Endothelial cell of hepatic sinusoid (primary cell): Measurements from ENCODE around the gene SMURF2.
"Not testable (repeated sequence)": the region's sequence is repeated elsewhere in the genome, so short reads cannot be mapped to it uniquely, and the experiment has no call there.

Source experiments
- in situ Hi-C: cut with HindIII; loops from 2 replicates; pipeline ENCODE4 v1.10.0; 2017; ENCODE audit warnings: low sequenced_read_pairs

The SMURF2 gene

DNA sequence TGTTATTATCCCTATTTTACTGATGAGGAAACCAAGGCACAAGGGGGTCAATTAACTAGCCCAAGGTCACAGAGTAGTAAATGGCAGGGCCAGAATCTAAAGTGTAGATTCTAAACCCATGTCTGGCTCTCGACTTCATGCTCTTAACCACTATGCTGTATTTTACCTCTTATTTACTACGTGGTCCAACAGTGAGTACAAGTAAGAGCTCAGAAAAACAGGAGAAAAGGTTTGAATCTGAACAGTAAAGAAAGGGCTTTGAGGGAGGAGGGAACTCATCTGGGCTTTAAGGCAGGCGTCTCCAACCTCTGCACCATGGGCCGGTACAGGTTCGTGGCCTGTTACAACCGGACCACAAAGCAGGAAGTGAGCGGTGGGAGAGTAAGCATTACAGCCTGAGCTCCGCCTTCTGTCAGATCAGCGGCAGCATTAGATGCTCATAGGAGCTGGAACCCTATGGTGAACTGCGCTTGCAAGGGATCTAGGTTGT lies 62.9 kb downstream of the SMURF2 start:
- in situ Hi-C loops, result no loop called here

DNA sequence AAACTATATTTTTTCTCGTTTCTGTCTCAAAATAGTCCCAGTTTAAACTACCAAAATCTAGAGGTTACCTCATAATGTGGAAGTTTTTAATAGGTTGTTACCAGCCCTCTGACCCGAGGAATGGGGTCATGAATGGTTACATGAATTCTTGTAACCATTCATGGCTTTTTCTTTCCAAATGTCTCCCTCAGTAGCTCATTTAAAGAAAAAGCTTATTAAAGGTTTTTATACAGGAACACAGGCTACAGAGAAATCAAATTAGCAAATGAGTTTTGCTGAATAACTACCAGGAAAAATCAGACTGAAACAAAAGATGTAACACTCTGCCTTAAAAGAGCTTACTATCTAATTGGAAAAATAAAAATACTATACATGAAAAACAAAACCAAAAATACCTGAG lies 63.4 kb downstream of the SMURF2 start:
- in situ Hi-C loops, result no loop called here

GRCh38 chr17:64596988-64597387 lies 65.1 kb downstream of the SMURF2 start:
- in situ Hi-C loops, result no loop called here

DNA sequence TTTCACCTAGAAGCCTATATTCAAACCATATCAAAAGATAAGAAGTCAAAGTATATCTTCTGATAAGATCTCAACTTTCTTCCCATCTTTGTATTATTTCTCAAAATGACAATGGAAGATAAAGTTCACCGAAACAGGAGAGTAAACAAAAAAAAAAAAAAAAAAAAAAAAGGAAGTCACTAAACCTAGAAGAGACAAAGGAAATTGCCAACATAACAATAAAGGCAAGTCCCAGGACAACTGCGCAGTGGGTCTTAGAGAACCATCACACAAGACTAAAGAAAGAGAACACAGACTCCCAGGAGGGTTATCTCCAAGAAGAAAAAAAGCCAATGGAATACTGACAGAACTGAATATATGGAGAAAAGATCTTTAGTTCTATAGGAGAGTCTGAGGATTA lies 65.7 kb downstream of the SMURF2 start:
- in situ Hi-C loops, result no loop called here

- in situ Hi-C loops, result no loop called here
Measured at GRCh38 chr17:64591944-64592343, 70.2 kb downstream of the SMURF2 start.

DNA sequence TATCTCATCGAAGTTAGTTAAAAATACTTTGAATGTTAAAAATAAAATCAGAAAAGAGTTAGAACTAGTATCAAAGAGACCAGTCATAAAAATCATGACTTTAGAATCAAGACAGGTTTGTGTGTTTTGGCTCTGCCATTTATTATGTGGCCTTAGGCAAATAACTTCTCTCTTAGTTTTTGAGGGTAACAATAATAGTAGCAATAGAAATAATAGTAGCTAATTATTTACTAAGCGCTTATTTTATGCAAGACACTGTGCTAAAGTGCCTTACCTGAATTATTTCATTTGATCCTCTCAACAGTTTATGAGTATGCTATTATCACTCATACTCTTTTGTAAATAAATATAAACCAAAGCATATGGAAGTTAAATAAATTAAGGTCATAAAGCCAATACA lies 77.0 kb downstream of the SMURF2 start:
- in situ Hi-C loops, result no loop called here

- in situ Hi-C loops, result no loop called here
Measured at GRCh38 chr17:64583038-64583437, 79.1 kb downstream of the SMURF2 start.

GRCh38 chr17:64580384-64581315 lies 81.5 kb downstream of the SMURF2 start:
- in situ Hi-C loops, result no loop called here

- in situ Hi-C loops, result no loop called here
Measured at GRCh38 chr17:64579917-64580316, 82.2 kb downstream of the SMURF2 start.

DNA sequence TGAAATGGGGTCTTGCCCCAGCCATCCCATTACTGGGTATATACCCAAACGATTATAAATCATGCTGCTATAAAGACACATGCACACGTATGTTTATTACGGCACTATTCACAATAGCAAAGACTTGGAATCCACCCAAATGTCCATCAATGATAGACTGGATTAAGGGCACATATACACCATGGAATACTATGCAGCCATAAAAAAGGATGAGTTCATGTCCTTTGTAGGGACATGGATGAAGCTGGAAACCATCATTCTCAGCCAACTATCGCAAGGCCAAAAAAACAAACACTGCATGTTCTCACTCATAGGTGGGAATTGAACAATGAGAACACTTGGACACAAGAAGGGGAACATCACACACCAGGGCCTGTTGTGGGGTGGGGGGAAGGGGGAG lies 85.1 kb downstream of the SMURF2 start:
- in situ Hi-C loops, result not testable (repeated sequence)

DNA sequence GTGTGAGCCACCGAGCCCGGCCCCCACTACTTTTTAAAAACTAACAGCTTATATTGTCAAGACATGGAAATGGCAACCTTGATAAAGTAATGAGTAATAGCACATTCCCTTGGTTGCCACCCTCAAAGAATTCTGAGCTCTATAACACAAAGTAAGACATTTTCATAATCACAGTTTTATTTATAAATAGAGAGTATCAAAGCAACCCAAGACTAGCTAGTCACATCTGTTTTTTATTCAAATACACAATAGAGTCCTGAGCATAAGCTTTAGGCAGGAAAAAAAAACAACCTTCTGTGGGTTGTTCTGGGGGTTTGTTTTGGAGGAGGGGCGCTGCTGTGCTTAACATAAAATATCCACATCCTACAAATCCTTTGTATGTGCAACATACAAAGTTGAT lies 86.7 kb downstream of the SMURF2 start:
- in situ Hi-C loops, result no loop called here

DNA sequence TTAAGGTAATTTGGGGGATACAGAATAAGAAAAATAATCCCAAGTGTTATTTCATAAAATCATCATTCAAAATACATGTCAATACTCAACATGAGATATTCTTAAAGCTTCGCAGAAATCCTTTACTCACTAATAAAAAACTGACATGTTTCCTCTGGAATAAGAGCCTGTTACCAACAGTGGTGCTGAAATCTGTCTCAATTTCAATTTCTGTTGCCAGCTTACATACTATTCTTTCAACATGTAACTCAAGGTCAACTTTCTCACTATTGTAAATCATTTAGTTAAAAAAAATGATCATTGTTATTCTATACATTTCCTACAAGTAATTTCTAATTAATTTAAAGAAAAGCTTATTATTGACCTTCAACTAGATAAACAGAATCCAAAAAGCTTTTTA lies 87.5 kb downstream of the SMURF2 start:
- in situ Hi-C loops, result no loop called here

GRCh38 chr17:64573214-64573613 lies 88.9 kb downstream of the SMURF2 start:
- in situ Hi-C loops, result no loop called here

- in situ Hi-C loops, result no loop called here
Measured at GRCh38 chr17:64572682-64573154, 89.4 kb downstream of the SMURF2 start.

GRCh38 chr17:64571746-64572145 lies 90.4 kb downstream of the SMURF2 start:
- in situ Hi-C loops, result no loop called here

- in situ Hi-C loops, result no loop called here
Measured at GRCh38 chr17:64565563-64565962, 96.5 kb downstream of the SMURF2 start.

- in situ Hi-C loops, result no loop called here
Measured at GRCh38 chr17:64564098-64564497, 98.0 kb downstream of the SMURF2 start.

- in situ Hi-C loops, result no loop called here
Measured at GRCh38 chr17:64555281-64555680, 106.8 kb downstream of the SMURF2 start.

- in situ Hi-C loops, result no loop called here
Measured at GRCh38 chr17:64554028-64554637, 108.0 kb downstream of the SMURF2 start.

DNA sequence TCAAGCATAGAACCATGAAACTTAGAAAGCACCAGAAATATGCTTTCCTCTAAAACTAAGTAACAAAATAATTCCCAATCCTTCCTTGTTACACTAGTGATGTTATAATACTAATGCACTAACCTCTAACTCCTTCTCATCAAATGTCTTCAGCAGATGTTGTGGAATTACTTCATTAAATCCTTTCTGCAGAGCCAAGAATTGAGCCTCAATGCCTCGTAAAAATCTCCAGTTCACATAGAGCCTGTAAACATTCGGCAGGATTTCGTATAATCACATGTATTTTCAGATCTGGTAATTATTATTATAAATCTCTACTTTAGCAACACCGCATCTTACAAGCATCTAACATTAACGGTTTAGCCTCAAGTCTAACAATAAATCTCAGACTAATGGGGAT lies 110.6 kb downstream of the SMURF2 start:
- in situ Hi-C loops, result no loop called here

DNA sequence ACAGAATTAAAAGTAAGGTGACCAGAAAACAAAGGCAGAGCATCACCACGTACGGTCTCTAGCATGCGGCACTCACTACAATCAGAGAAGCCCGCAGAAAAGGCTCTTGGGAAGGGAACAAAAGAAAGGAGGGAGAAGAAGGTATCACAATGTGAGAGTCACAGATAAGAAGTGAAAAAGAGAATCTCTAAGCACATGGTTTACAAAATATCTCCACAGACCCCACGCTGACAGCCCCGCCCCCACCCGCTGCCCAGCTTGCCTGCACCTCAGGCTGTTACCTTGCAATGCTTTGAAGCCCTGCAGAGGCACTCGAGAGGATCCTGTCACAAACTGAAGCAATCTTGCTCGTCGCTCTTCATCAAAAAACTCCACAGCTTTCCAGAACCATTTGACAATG lies 114.8 kb downstream of the SMURF2 start:
- in situ Hi-C loops, result no loop called here

DNA sequence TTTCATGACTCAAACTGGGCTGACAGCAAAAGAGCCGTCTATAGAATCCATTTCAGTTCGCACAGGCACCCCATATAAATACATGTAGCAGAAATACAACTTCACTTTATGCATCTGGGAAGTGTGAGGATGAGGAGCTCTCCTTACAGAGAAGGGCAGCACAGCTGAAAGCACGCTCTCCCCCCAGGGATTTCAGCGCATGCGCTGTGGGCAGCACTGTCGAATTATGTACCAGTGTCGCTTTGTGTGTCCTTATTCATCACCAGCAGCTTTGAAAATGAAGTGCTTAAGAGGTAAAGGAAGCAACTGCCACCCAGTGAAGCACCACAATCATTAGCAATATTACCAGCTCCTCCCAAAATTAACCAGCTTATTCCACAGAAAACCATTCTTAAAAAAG lies 115.4 kb downstream of the SMURF2 start:
- in situ Hi-C loops, result no loop called here
